ENCODE measurements around the gene RWDD1.
A peak's percentile ranks its signal among the peaks of the same experiment; 100 is the strongest.

The RWDD1 gene

GRCh38 chr6:116542426-116542825, 28.9 kb upstream of the RWDD1 start:
- Histone ChIP-seq H3K9ac (ENCODE audit: low read length) (no peak overlapping the region), H3K4me1 (ENCODE audit: control insufficient read depth, insufficient read depth, low read length) (no peaks in the 10 kb centered on the region), H3K27me3 (ENCODE audit: control insufficient read depth, insufficient read depth, low read length) (no peaks in the 10 kb centered on the region), H3K36me3 (ENCODE audit: control insufficient read depth, insufficient read depth, low read length) (no peaks in the 10 kb centered on the region), H3K4me3 (ENCODE audit: low read length) (no peak overlapping the region), H3K27ac (ENCODE audit: low read depth, low read length) (no peak overlapping the region)

DNA sequence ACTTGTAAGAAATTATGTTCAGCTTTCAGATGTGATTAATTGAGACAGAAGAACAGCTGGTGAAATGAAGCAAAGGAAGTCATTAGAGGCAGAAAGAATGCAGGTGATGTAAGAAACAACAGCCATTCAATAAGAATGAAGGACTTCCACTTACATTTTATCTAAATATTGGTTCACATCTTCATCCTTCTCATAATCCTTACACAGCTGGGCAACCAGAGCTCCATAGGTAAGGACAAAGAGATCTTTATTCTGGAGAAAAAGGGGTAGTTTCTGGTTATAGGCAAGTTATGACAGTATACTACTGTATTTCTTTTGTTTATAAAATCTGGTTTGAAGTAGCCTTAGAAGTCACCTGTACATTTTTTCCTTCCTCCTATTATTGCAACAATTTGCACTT, 28.2 kb upstream of the RWDD1 start:
- Histone ChIP-seq H3K27ac (ENCODE audit: low read depth, low read length) (no peak overlapping the region), H3K4me3 (ENCODE audit: low read length) (no peak overlapping the region), H3K36me3 (ENCODE audit: control insufficient read depth, insufficient read depth, low read length) (no peaks in the 10 kb centered on the region), H3K9ac (ENCODE audit: low read length) (no peak overlapping the region), H3K27me3 (ENCODE audit: control insufficient read depth, insufficient read depth, low read length) (no peaks in the 10 kb centered on the region), H3K4me1 (ENCODE audit: control insufficient read depth, insufficient read depth, low read length) (no peaks in the 10 kb centered on the region)

DNA sequence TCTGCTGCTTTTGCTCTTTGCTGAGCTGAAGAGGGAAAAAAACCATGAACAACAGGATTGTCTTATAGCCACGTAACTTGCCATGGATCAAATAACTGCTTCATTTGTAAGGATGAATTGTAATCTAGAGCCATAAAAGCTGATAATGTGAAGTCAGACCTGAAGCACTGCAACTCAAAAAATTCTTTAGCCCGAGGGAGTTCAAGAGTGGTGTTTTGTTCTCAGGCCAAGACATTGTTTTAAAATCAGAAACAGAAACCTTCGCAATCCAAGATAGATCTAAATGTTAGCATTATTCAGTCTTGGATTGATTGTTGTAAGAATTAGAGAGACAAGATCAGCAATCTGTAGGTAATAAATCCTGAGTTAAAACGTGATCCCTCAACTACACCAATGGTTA, 25.7 kb upstream of the RWDD1 start, which contains the start of gene TRAPPC3L:
Gene TRAPPC3L, minus strand, starts transcription at position 34 of the 400 bp plus-strand sequence. CDS start 170 bp downstream, outside the sequence.
- Histone ChIP-seq H3K36me3 (ENCODE audit: control insufficient read depth, insufficient read depth, low read length) (no peaks in the 10 kb centered on the region), H3K27me3 (ENCODE audit: control insufficient read depth, insufficient read depth, low read length) (no peaks in the 10 kb centered on the region), H3K9ac (ENCODE audit: low read length) (no peak within 1 kb of the TSS), H3K27ac (ENCODE audit: low read depth, low read length) (no peak within 1 kb of the TSS), H3K4me3 (ENCODE audit: low read length) (no peak within 1 kb of the TSS), H3K4me1 (ENCODE audit: control insufficient read depth, insufficient read depth, low read length) (no peaks in the 10 kb centered on the region)

DNA sequence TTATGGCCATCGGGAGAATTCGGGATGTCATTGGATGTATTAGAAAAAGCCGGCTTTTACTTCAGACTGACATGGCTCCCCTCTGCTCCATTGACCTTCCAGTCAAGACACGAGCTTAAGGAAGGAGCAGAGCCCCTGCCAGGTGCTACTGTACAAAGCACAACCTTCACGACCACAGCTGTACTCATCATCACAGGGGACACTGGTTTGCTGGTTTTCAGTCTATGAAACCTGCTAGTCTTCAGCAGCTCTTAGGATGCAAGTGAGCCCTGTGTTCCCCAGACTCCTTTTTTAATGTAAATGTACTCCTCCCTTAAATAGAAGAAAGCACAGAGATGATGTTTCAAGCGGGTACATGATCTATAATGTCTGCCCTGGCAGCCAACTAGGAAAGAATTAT, 23.9 kb upstream of the RWDD1 start:
- H3K9ac ChIP-seq (ENCODE audit: low read length) = no peak overlapping the region
- no peaks in the 10 kb centered on the region for H3K27me3 ChIP-seq (ENCODE audit: control insufficient read depth, insufficient read depth, low read length)
- no peaks in the 10 kb centered on the region for H3K4me1 ChIP-seq (ENCODE audit: control insufficient read depth, insufficient read depth, low read length)
- H3K27ac ChIP-seq (ENCODE audit: low read depth, low read length) = no peak overlapping the region
- H3K4me3 ChIP-seq (ENCODE audit: low read length) = no peak overlapping the region
- H3K36me3 ChIP-seq (ENCODE audit: control insufficient read depth, insufficient read depth, low read length) = no peaks in the 10 kb centered on the region

DNA sequence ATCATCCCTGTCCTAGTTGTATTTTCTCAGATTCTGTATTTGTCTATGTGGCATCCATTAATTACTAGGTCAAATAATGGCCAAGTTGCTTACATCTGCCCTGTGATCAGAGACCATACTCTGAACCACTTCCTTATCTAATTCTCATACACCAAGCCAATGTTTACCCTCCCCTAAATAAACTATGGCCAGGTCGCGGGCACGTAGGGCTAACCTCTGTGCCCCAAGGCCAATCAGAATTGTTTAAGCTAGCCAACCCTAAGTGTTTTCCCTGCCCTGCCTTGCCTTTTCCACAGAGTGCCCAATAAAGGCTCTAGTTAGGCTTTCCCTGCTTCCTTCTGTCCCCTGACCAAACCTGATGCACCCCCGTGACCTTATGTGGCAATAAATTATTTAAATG, 20.5 kb upstream of the RWDD1 start:
- Histone ChIP-seq H3K27ac (ENCODE audit: low read depth, low read length) (no peak overlapping the region), H3K4me3 (ENCODE audit: low read length) (no peak overlapping the region), H3K9ac (ENCODE audit: low read length) (no peak overlapping the region), H3K27me3 (ENCODE audit: control insufficient read depth, insufficient read depth, low read length) (no peaks in the 10 kb centered on the region), H3K36me3 (ENCODE audit: control insufficient read depth, insufficient read depth, low read length) (no peaks in the 10 kb centered on the region), H3K4me1 (ENCODE audit: control insufficient read depth, insufficient read depth, low read length) (no peaks in the 10 kb centered on the region)

- H3K36me3 ChIP-seq (ENCODE audit: control insufficient read depth, insufficient read depth, low read length) = no peaks in the 10 kb centered on the region
- no peaks in the 10 kb centered on the region for H3K27me3 ChIP-seq (ENCODE audit: control insufficient read depth, insufficient read depth, low read length)
- H3K4me1 ChIP-seq (ENCODE audit: control insufficient read depth, insufficient read depth, low read length) = no peaks in the 10 kb centered on the region
- no peak within 1 kb of the TSS for H3K4me3 ChIP-seq (ENCODE audit: low read length)
- no peak within 1 kb of the TSS for H3K9ac ChIP-seq (ENCODE audit: low read length)
- H3K27ac ChIP-seq (ENCODE audit: low read depth, low read length) = no peak within 1 kb of the TSS
These were observed 17.9 kb upstream of the RWDD1 start, which contains the start of gene CALHM4 for GRCh38 chr6:116553451-116553850. CALHM4 (plus strand) TSS chr6:116553751; CDS start chr6:116553794, 43 bp downstream.

GRCh38 chr6:116556065-116556464, 15.2 kb upstream of the RWDD1 start:
- no peak overlapping the region for H3K4me3 ChIP-seq (ENCODE audit: low read length)
- no peaks in the 10 kb centered on the region for H3K4me1 ChIP-seq (ENCODE audit: control insufficient read depth, insufficient read depth, low read length)
- H3K36me3 ChIP-seq (ENCODE audit: control insufficient read depth, insufficient read depth, low read length) = no peaks in the 10 kb centered on the region

DNA sequence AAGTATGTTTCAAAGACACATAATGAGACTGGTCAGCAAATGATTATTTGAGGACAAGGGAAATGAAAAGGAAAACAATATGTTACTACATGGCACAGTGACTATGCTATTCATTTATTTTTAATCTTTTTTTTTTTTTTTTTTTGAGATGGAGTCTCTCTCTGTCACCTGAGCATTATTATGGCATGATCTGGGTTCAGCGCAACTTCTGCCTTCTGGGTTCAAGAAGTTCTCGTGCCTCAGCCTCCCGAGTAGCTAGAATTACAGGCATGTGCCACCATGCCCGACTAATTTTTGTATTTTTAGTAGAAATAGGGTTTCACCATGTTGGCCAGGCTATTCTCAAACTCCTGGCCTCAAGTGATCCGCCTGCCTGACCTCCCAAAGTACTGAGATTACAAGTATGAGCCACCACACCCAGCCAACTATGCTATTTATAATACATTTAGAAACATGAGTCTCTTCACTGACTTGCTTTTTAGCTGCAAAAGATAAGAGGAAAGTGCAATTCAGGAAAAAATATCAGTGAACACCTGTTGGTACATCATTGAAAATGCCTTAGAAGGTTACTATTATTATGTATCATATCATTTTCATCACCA, 14.4 kb upstream of the RWDD1 start:
- Histone ChIP-seq H3K36me3 (ENCODE audit: control insufficient read depth, insufficient read depth, low read length) (no peaks in the 10 kb centered on the region), H3K27me3 (ENCODE audit: control insufficient read depth, insufficient read depth, low read length) (no peaks in the 10 kb centered on the region), H3K4me1 (ENCODE audit: control insufficient read depth, insufficient read depth, low read length) (no peaks in the 10 kb centered on the region), H3K4me3 (ENCODE audit: low read length) (no peak overlapping the region), H3K27ac (ENCODE audit: low read depth, low read length) (no peak overlapping the region), H3K9ac (ENCODE audit: low read length) (no peak overlapping the region)

More at GRCh38 chr6:116556065-116556464, 15.2 kb upstream of the RWDD1 start:
- no peak overlapping the region for H3K27ac ChIP-seq (ENCODE audit: low read depth, low read length)
- no peak overlapping the region for H3K9ac ChIP-seq (ENCODE audit: low read length)
- H3K27me3 ChIP-seq (ENCODE audit: control insufficient read depth, insufficient read depth, low read length) = no peaks in the 10 kb centered on the region

DNA sequence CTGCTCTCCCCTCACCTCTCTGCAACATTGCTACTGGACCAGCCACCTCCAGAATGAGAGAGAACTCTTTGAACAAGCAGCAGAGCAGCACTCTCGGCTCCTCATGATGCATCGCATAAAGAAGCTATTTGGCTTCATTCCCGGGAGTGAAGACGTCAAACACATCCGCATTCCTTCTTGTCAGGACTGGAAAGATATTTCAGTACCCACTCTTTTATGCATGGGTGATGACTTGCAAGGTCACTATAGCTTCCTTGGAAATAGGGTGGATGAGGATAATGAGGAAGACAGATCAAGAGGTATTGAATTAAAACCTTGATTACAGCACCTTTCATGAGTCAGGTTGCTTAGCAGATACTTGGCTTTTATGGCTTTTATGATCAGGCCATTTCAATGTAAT, 13.4 kb upstream of the RWDD1 start:
- no peak overlapping the region for H3K4me3 ChIP-seq (ENCODE audit: low read length)
- H3K36me3 ChIP-seq (ENCODE audit: control insufficient read depth, insufficient read depth, low read length) = no peaks in the 10 kb centered on the region
- no peak overlapping the region for H3K9ac ChIP-seq (ENCODE audit: low read length)
- no peak overlapping the region for H3K27ac ChIP-seq (ENCODE audit: low read depth, low read length)
- no peaks in the 10 kb centered on the region for H3K4me1 ChIP-seq (ENCODE audit: control insufficient read depth, insufficient read depth, low read length)
- no peaks in the 10 kb centered on the region for H3K27me3 ChIP-seq (ENCODE audit: control insufficient read depth, insufficient read depth, low read length)

DNA sequence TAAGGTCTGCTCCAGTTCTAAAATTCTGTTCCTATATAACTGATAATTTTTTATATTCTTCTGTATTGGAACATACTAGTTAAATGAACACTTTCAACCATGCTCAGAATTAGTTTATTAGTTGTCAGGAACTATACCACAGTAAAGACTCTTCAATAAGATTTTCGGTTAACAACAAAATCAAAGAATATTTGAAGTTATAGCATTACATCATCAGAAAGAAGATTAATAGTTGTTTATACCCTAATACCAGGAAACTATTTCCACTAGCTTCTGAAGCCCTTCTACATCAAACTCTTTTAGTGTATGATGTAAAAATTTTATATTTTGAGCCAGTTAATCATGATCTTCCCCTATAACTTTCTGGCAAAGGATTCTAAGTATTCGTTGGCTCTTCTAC, 11.2 kb upstream of the RWDD1 start:
- no peaks in the 10 kb centered on the region for H3K4me1 ChIP-seq (ENCODE audit: control insufficient read depth, insufficient read depth, low read length)
- no peak overlapping the region for H3K27ac ChIP-seq (ENCODE audit: low read depth, low read length)
- no peak overlapping the region for H3K9ac ChIP-seq (ENCODE audit: low read length)
- no peak overlapping the region for H3K4me3 ChIP-seq (ENCODE audit: low read length)
- no peaks in the 10 kb centered on the region for H3K27me3 ChIP-seq (ENCODE audit: control insufficient read depth, insufficient read depth, low read length)
- no peaks in the 10 kb centered on the region for H3K36me3 ChIP-seq (ENCODE audit: control insufficient read depth, insufficient read depth, low read length)

GRCh38 chr6:116561377-116562018, 9.8 kb upstream of the RWDD1 start:
- Histone ChIP-seq H3K4me3 (ENCODE audit: low read length) (peak overlapping the region; percentile 20), H3K27ac (ENCODE audit: low read depth, low read length) (no peak overlapping the region), H3K36me3 (ENCODE audit: control insufficient read depth, insufficient read depth, low read length) (no peaks in the 10 kb centered on the region), H3K27me3 (ENCODE audit: control insufficient read depth, insufficient read depth, low read length) (no peaks in the 10 kb centered on the region), H3K4me1 (ENCODE audit: control insufficient read depth, insufficient read depth, low read length) (no peaks in the 10 kb centered on the region), H3K9ac (ENCODE audit: low read length) (no peak overlapping the region)

- no peaks in the 10 kb centered on the region for H3K27me3 ChIP-seq (ENCODE audit: control insufficient read depth, insufficient read depth, low read length)
- H3K27ac ChIP-seq (ENCODE audit: low read depth, low read length) = no peak overlapping the region
- no peak overlapping the region for H3K9ac ChIP-seq (ENCODE audit: low read length)
- no peaks in the 10 kb centered on the region for H3K36me3 ChIP-seq (ENCODE audit: control insufficient read depth, insufficient read depth, low read length)
- no peak overlapping the region for H3K4me3 ChIP-seq (ENCODE audit: low read length)
- no peaks in the 10 kb centered on the region for H3K4me1 ChIP-seq (ENCODE audit: control insufficient read depth, insufficient read depth, low read length)
These were observed 9.3 kb upstream of the RWDD1 start for GRCh38 chr6:116562019-116562403.

DNA sequence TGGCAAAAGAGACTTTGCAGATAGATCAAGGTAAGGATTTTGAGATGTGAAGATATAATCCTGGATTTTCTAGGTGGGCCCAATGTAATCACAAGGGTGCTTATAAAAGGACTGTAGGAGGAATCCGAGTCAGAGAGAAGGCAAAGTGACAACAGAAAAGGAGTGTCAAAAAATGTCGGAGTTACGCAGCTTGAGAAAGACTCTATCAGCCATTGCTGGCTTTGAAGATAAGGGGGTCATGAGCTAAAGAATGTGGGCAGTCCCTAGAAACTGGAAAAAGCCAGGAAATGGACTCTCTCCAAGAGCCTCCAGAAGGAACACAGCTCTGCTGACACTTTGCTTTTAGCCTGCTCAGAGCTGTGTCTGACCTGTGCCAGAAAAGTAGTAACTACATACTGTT, 8.7 kb upstream of the RWDD1 start:
- no peaks in the 10 kb centered on the region for H3K27me3 ChIP-seq (ENCODE audit: control insufficient read depth, insufficient read depth, low read length)
- no peak overlapping the region for H3K4me3 ChIP-seq (ENCODE audit: low read length)
- no peaks in the 10 kb centered on the region for H3K4me1 ChIP-seq (ENCODE audit: control insufficient read depth, insufficient read depth, low read length)
- no peaks in the 10 kb centered on the region for H3K36me3 ChIP-seq (ENCODE audit: control insufficient read depth, insufficient read depth, low read length)
- H3K9ac ChIP-seq (ENCODE audit: low read length) = no peak overlapping the region
- H3K27ac ChIP-seq (ENCODE audit: low read depth, low read length) = no peak overlapping the region

All from rectal smooth muscle tissue (tissue), 1 donor.